GM10847 (cell line): Measurements from ENCODE around the gene WNT1.

Experiments used
- POLR2A ChIP-seq: IDR thresholded peaks from 2 replicates; pipeline ENCODE4 v1.6.1; 2011; ENCODE audit not compliant: insufficient read length; ENCODE audit errors: extremely low read depth

WNT1 gene

GRCh38 chr12:48978291-48978740, at the start of gene WNT1:
Gene WNT1, plus strand, starts transcription at chr12:48978322. Its CDS starts 329 bp downstream, at chr12:48978651.
- TF ChIP-seq POLR2A, result no peak

- no peak for TF ChIP-seq POLR2A
Measured at GRCh38 chr12:48929551-48929950, 48.6 kb upstream of the WNT1 start.

DNA sequence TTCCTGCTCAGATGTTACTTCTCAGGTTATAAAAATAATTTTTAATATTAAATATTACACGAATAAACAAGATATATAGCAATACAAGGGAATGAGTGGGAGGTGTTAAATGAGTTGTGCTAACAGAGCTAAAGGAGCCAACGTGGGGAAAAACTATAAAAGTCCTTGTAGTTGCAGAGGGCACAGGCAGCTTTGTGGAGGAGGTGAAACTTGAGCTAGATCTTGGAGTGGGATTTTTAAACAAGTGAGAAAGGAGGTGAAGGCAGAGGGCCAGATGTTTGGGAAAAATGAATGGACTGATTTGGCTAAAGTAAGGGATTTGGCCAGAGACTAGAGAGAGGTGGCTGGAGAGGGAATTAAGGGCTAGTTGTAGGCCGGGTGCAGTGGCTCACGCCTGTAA, 47.6 kb upstream of the WNT1 start:
- TF ChIP-seq POLR2A, result no peak

- TF ChIP-seq POLR2A, result no peak
Measured at GRCh38 chr12:48932878-48933277, 45.2 kb upstream of the WNT1 start.

- no peak for TF ChIP-seq POLR2A
Measured at GRCh38 chr12:48933664-48934311, 44.3 kb upstream of the WNT1 start.

GRCh38 chr12:48934312-48934706, 43.8 kb upstream of the WNT1 start:
- TF ChIP-seq POLR2A, result no peak

- TF ChIP-seq POLR2A, result no peak
Measured at GRCh38 chr12:48936379-48936979, 41.6 kb upstream of the WNT1 start.

GRCh38 chr12:48937170-48937569, 41.0 kb upstream of the WNT1 start:
- TF ChIP-seq POLR2A, result no peak

- no peak for TF ChIP-seq POLR2A
Measured at GRCh38 chr12:48938805-48939204, 39.3 kb upstream of the WNT1 start.

DNA sequence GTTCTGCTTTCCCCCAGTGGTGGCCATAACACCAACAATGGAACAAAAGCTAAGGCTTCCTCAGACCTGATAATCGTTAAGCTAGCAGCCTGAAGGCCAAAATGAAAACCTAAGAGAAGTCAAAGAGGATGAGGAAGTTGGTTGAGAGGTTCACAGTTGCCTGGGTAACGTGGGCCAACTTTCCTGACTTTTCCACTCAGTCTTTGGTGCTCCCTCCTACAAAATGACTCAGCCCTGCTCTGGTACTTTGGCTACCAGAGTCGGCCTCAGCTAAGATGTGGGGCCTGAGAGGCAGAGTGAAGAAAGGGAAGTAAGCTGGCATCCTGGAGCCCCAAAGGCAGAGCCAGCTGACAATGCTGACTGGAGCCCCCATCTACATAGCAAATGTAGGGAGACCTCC, 37.9 kb upstream of the WNT1 start:
- no peak for TF ChIP-seq POLR2A

DNA sequence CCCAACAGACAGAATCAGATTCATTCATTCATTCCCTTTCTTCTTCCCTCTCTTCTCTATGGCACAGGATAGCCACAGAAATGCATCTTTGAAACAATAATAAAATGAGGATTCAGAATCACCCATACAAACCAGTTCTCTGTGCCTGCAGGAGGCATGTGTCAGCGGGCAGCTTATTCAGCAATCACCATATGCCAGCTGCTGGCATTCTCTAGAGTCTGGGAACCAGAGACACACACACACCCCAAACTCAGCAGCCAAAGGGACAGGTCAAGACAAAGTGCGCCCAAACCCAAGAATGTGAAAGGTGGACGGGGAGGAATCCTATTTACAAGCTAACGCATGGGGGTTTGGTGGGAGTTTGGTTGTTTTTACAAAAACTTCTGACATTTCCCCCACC, 34.9 kb upstream of the WNT1 start:
- no peak for TF ChIP-seq POLR2A

GRCh38 chr12:48946205-48946604, 31.9 kb upstream of the WNT1 start:
- no peak for TF ChIP-seq POLR2A

- no peak for TF ChIP-seq POLR2A
Measured at GRCh38 chr12:48946943-48947342, 31.2 kb upstream of the WNT1 start.

DNA sequence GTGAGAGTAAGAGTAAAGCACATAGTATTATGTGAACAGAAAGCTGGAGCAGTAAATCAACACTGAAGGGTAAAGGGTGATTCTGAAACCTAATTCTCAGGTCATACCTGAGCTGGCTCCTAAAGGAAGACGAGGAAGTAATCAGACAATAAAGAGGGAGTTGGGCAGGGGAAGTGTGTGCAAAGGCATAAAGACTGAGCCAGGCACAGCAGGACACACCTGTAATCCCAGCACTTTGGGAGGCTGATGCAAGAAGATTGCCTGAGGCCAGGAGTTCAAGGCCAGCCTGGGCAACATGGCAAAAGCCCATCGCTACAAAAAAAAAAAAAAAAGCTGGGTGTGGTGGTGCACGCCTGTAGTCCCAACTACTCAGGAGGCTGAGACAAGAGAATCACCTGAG, 30.4 kb upstream of the WNT1 start:
- TF ChIP-seq POLR2A, result no peak

DNA sequence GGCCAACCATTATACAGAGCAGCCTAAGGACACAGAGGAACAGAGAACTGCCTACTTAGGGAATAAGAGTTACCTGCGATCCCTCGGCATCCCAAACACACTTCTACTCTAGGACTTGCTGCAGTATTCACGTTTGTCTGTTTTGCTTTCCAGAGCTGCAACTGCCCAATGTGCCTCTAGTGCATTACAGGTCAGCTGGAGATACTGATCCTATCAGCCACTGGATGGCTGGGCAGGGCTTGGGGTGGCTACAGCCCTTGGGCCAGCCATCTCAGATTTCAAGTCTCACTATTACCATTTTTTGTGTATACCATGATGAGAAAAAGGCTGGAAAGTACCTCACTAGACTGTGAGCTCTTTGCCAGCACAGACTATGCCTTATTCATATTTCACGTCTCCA, 25.4 kb upstream of the WNT1 start:
- TF ChIP-seq POLR2A, result no peak

- TF ChIP-seq POLR2A, result no peak
Measured at GRCh38 chr12:48954061-48954460, 24.1 kb upstream of the WNT1 start.
